ENCODE data around the gene CDH4.

Gene CDH4

GRCh38 chr20:61850926-61851900 lies 599.2 kb downstream of the CDH4 start:
- TF ChIP-seq SALL2 (tag by site-specific recombination; IDR thresholded peaks at IDR 0.05; ENCODE audit: borderline replicate concordance) = no peak
- peak; percentile 43; the same call in 1 of the 2 replicates for TF ChIP-seq GLIS1 (tag by site-specific recombination; IDR thresholded peaks at IDR 0.05)
- ChIA-PET POLR2A (no interaction called here), CTCF (no interaction called here)
- no peaks in the 10 kb centered on the region for H3K9me3 ChIP-seq (ENCODE audit: control insufficient read depth, insufficient read depth, low read depth, low read length)
- no peak overlapping the region for H3K4me3 ChIP-seq (ENCODE audit: low read depth, low read length)
- H3K27ac ChIP-seq (ENCODE audit: extremely low read depth, low read depth, low read length) = no peak overlapping the region
- no peaks in the 10 kb centered on the region for H3K36me3 ChIP-seq (ENCODE audit: control insufficient read depth in 2 of 2, insufficient read depth in 1 of 2, low read length in 2 of 2)
- H3K4me1 ChIP-seq (ENCODE audit: control insufficient read depth, insufficient read depth, low read length) = no peaks in the 10 kb centered on the region

GRCh38 chr20:61852268-61853072 lies 600.4 kb downstream of the CDH4 start:
- Histone ChIP-seq H3K4me1 (ENCODE audit: control insufficient read depth, insufficient read depth, low read length) (no peaks in the 10 kb centered on the region), H3K27ac (ENCODE audit: extremely low read depth, low read depth, low read length) (no peak overlapping the region), H3K9me3 (ENCODE audit: control insufficient read depth, insufficient read depth, low read depth, low read length) (no peaks in the 10 kb centered on the region), H3K36me3 (ENCODE audit: control insufficient read depth in 2 of 2, insufficient read depth in 1 of 2, low read length in 2 of 2) (no peaks in the 10 kb centered on the region), H3K4me3 (ENCODE audit: low read depth, low read length) (no peak overlapping the region)
- CTCF ChIA-PET = interaction anchor here (0.5 kb wide), 1 partner anchor 22 kb away, joined by 3 read pairs; no protein-coding TSS in a partner anchor
- POLR2A ChIA-PET = no interaction called here
- TF ChIP-seq ZNF26 (tag by site-specific recombination; IDR thresholded peaks at IDR 0.05) (no peak), ZNF624 (tag by site-specific recombination; IDR thresholded peaks at IDR 0.05) (no peak), ZNF366 (tag by site-specific recombination; conservative IDR thresholded peaks at IDR 0.05) (no peak), ZBTB10 (tag by site-specific recombination; IDR thresholded peaks at IDR 0.05) (no peak), ZNF558 (tag by site-specific recombination; IDR thresholded peaks at IDR 0.05) (no peak), ZNF302 (tag by site-specific recombination; IDR thresholded peaks at IDR 0.05; ENCODE audit: low read depth) (no peak)

- no peak overlapping the region for H3K27ac ChIP-seq (ENCODE audit: extremely low read depth, low read depth, low read length)
- no peaks in the 10 kb centered on the region for H3K9me3 ChIP-seq (ENCODE audit: control insufficient read depth, insufficient read depth, low read depth, low read length)
- CTCF ChIA-PET = no interaction called here
- no peak overlapping the region for H3K4me3 ChIP-seq (ENCODE audit: low read depth, low read length)
- no peaks in the 10 kb centered on the region for H3K4me1 ChIP-seq (ENCODE audit: control insufficient read depth, insufficient read depth, low read length)
- POLR2A ChIA-PET = no interaction called here
- H3K36me3 ChIP-seq (ENCODE audit: control insufficient read depth in 2 of 2, insufficient read depth in 1 of 2, low read length in 2 of 2) = no peaks in the 10 kb centered on the region
- TF ChIP-seq GLIS1 (tag by site-specific recombination; IDR thresholded peaks at IDR 0.05) = peak; percentile 43
- no peak for TF ChIP-seq ZNF394 (tag by site-specific recombination; IDR thresholded peaks at IDR 0.05; ENCODE audit: borderline replicate concordance)
Measured at GRCh38 chr20:61853073-61854005, 601.3 kb downstream of the CDH4 start.
